Measurements from ENCODE around the gene SNIP1. TPM values are rescaled to one million over a fixed set of nuclear protein-coding genes. Genes with fewer than 3 reads are reported as not detected.
"Not testable (repeated sequence)": the region's sequence is repeated elsewhere in the genome, so short reads cannot be mapped to it uniquely, and the experiment has no call there.

Gene SNIP1
- total RNA-seq, 4 donors from 2014 or later: 9.9 to 18.2 (median 15.7) TPM

DNA sequence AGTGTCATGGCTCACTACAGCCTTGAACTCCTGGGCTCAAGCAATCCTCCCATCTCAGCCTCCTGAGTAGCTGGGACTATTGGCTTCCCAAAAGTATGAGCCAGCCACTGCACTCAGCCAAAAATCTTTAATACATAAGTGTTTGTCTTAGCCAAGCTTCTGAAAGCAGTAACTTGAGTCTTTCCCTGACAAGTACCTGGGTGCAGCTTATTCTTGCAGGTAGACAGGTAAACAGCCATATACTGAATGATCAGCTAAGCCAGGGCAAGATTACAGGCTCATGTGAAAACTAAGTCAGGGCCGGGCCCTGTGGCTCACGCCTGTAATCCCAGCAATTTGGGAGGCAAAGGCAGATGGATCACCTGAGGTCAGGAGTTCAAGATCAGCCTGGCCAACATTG, 47.4 kb downstream of the SNIP1 start:
- DNase-seq (ENCODE audit: low spot score in 2 of 2): no peak
- TF ChIP-seq, protein P1, sequence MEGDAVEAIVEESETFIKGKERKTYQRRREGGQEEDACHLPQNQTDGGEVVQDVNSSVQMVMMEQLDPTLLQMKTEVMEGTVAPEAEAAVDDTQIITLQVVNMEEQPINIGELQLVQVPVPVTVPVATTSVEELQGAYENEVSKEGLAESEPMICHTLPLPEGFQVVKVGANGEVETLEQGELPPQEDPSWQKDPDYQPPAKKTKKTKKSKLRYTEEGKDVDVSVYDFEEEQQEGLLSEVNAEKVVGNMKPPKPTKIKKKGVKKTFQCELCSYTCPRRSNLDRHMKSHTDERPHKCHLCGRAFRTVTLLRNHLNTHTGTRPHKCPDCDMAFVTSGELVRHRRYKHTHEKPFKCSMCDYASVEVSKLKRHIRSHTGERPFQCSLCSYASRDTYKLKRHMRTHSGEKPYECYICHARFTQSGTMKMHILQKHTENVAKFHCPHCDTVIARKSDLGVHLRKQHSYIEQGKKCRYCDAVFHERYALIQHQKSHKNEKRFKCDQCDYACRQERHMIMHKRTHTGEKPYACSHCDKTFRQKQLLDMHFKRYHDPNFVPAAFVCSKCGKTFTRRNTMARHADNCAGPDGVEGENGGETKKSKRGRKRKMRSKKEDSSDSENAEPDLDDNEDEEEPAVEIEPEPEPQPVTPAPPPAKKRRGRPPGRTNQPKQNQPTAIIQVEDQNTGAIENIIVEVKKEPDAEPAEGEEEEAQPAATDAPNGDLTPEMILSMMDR (IDR thresholded peaks at IDR 0.05): no peak
- 92 to 94% methylated on average over 2 of the region's 2 CpGs for WGBS, 2 donors
- no peak overlapping the region for H3K4me3 ChIP-seq (ENCODE audit: low read depth, poor library complexity, severe bottlenecking)
- intact Hi-C loops (cut with DNase I; ENCODE audit: low total_unique reads): no loop called here

DNA sequence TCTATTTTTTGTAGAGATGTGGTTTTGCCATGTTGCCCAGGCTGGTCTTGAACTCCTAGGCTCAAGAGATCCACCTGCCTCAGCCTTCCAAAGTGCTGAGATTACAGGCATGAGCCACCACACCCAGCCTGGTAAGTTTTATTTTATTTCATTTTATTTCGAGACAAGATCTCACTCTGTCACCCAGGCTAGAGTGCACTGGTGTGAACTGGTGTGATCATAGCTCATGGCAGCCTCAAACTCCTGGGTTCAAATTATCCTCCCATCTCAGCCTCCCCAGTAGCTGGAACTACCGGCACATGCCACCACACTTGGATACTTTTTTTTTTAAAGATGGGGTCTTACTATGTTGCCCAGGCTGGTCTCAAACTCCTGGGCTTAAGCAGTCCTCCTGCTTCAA, 51.3 kb downstream of the SNIP1 start:
- peak in 1 of 2 donors; percentile 12 for DNase-seq (ENCODE audit: low spot score in 2 of 2)
- H3K4me3 ChIP-seq (ENCODE audit: low read depth, poor library complexity, severe bottlenecking); intact Hi-C loops (cut with DNase I; ENCODE audit: low total_unique reads): not testable (repeated sequence)
- 98% methylated on average over 2 of the region's 2 CpGs for WGBS, 2 donors

DNA sequence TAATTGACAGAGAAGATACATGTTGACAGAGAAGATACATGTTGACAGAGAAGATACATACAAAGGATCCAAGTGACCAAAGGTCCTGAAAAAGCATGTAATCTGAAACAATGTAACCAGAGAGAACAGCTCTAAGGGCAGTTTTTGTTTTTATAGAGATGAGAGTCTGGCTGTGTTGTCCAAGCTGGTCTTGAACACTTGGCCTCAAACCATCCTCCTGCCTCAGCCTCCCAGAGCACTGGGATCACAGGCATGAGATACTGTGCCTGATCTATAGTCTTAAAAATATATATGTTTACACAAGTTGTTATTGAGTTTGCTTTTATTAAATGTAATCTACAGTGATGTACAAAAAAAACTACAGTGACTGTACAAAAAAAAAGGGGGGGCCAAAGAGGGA, 52.0 kb downstream of the SNIP1 start:
- TF ChIP-seq POLR2A (IDR thresholded peaks at IDR 0.05): no peak
- TF ChIP-seq, protein P1 (IDR thresholded peaks at IDR 0.05): no peak
- peak in 1 of 2 donors; percentile 4 for DNase-seq (ENCODE audit: low spot score in 2 of 2)
- no peak overlapping the region for H3K4me3 ChIP-seq (ENCODE audit: low read depth, poor library complexity, severe bottlenecking)
- intact Hi-C loops (cut with DNase I; ENCODE audit: low total_unique reads): no loop called here

DNA sequence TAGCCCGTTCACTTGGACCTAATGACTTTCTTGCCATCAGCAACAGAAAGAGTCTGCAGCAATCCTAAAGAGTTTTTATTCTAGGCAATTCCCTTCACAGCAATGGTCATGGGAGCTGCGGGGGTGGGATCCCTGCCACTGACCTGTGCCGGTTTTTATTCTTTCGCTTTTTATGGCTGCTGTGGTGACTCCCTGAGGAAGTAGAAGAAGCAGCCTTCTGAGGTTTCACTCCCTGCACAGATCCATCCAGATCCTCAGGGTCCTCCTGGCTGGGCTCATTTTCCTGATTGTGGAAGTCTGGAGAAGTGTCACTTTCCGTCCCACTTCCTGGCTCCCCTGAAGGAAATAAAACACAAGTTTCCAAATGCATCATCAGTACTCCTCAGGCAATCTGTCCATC, 52.4 kb downstream of the SNIP1 start:
- no peak overlapping the region for H3K4me3 ChIP-seq (ENCODE audit: low read depth, poor library complexity, severe bottlenecking)
- peak in 1 of 2 donors; percentile 76 for DNase-seq (ENCODE audit: low spot score in 2 of 2)
- no peak for TF ChIP-seq POLR2A (IDR thresholded peaks at IDR 0.05)
- TF ChIP-seq, protein P1 (IDR thresholded peaks at IDR 0.05): no peak
- intact Hi-C loops (cut with DNase I; ENCODE audit: low total_unique reads): no loop called here
- 81 to 91% methylated on average over 5 of the region's 5 CpGs for WGBS, 2 donors

DNA sequence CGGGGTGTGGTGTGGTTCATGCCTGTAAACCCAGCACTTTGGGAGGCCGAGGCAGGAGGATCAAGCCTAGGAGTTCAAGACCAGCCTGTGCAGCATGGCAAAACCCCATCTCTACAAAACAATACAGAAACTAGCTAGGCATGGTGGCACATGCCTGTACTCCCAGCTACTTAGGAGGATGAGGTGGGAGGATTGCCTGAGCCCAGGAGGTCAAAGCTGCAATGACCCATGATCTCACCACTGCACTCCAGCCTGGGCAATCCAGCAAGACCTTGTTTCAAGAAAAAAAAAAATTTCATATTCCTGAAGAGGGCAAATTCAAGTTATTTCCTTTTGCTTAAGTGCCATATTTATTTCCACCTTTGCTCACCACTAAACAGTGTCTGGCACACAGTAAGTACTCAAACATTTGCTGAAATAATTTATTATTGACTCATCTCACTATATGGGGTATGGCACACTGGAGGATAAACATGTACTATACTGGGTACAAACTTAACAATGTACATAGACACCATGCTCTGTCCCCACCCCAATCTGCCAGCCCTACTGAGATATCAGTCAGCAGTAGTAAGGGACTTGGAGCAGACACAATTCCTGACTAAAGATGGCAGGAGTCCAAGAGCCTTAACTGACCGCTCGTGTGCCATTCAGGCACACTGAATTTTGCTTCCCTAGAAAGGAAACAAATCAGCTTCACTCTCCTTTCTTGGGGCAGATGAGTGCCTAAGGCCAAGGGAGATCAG, 55.0 kb downstream of the SNIP1 start:
- no peak for TF ChIP-seq POLR2A (IDR thresholded peaks at IDR 0.05)
- TF ChIP-seq, protein P1 (IDR thresholded peaks at IDR 0.05): no peak
- DNase-seq (ENCODE audit: low spot score in 2 of 2): peak in 1 of 2 donors; percentile 8
- intact Hi-C loops (cut with DNase I; ENCODE audit: low total_unique reads): no loop called here
- H3K4me3 ChIP-seq (ENCODE audit: low read depth, poor library complexity, severe bottlenecking): no peak overlapping the region
- WGBS, 2 donors: 66 to 68% methylated on average over 4 of the region's 4 CpGs

DNA sequence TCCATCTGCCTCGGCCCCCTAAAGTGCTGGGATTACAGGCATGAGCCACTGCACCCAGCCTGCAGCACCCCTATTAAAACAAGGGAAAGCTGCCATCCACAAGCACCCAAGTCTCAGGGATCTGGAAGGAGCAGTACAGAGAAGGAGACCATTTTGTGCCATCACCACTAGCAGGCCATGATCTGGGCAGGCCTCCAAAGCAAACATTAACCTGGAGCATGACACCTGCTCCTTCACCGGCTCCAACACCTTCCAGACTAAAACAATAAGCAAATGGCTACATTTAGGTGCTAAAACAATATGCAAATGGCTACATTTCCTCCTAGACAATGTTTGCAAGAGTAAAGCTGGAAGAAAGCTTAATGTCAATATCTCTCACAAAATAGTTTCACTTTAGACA, 56.3 kb downstream of the SNIP1 start:
- intact Hi-C loops (cut with DNase I; ENCODE audit: low total_unique reads): no loop called here
- peak in 1 of 2 donors; percentile 13 for DNase-seq (ENCODE audit: low spot score in 2 of 2)
- H3K4me3 ChIP-seq (ENCODE audit: low read depth, poor library complexity, severe bottlenecking): no peak overlapping the region
- 79 to 89% methylated on average over 2 of the region's 2 CpGs for WGBS, 2 donors
- TF ChIP-seq, protein P1 (IDR thresholded peaks at IDR 0.05): no peak
- no peak for TF ChIP-seq POLR2A (IDR thresholded peaks at IDR 0.05)

All from lower leg skin (tissue), 4 donors.